Measurements from ENCODE around the gene IQCM. TPM values are rescaled to one million over a fixed set of nuclear protein-coding genes. Genes with fewer than 3 reads are reported as not detected.

IQCM gene
- not detected for total RNA-seq

GRCh38 chr4:149815743-149816142, at the start of gene IQCM:
Gene IQCM (minus strand): TSS chr4:149815843. CDS start chr4:149742691, 73,152 bp downstream.
- no peak within 1 kb of the TSS for H3K4me3 Mint-ChIP-seq
- DNase-seq: no peak
- no peaks in the 10 kb centered on the region for H3K27me3 Mint-ChIP-seq (ENCODE audit: low read depth)
- peaks cover 0 to 3% of the 10 kb centered on the region in 2 donors for H3K9me3 Mint-ChIP-seq
- no peak for ATAC-seq (replicated peaks in 1 of 2)
- H3K36me3 Mint-ChIP-seq (ENCODE audit: insufficient read depth in 2 of 2): no peaks in the 10 kb centered on the region
- no peaks in the 10 kb centered on the region for H3K4me1 Mint-ChIP-seq (ENCODE audit: low read depth)
- no peak within 1 kb of the TSS for H3K27ac Mint-ChIP-seq

- Mint-ChIP-seq H3K4me1 (ENCODE audit: low read depth) (no peaks in the 10 kb centered on the region), H3K27me3 (ENCODE audit: low read depth) (no peaks in the 10 kb centered on the region), H3K27ac (no peak overlapping the region), H3K36me3 (ENCODE audit: insufficient read depth in 2 of 2) (no peaks in the 10 kb centered on the region), H3K4me3 (no peak overlapping the region), H3K9me3 (peaks cover 0 to 2% of the 10 kb centered on the region in 2 donors)
- no peak for ATAC-seq (replicated peaks in 1 of 2)
- DNase-seq: no peak
Measured at GRCh38 chr4:149857446-149857845, 41.8 kb upstream of the IQCM start.

- Mint-ChIP-seq H3K27me3 (ENCODE audit: low read depth) (no peaks in the 10 kb centered on the region), H3K4me3 (no peak overlapping the region), H3K36me3 (ENCODE audit: insufficient read depth in 2 of 2) (no peaks in the 10 kb centered on the region), H3K27ac (no peak overlapping the region), H3K4me1 (ENCODE audit: low read depth) (no peaks in the 10 kb centered on the region), H3K9me3 (peaks cover 0 to 4% of the 10 kb centered on the region in 2 donors)
- no peak for ATAC-seq (replicated peaks in 1 of 2)
- no peak for DNase-seq
Measured at GRCh38 chr4:149845743-149846142, 30.1 kb upstream of the IQCM start.

GRCh38 chr4:149841686-149842085, 26.0 kb upstream of the IQCM start:
- no peak overlapping the region for H3K4me3 Mint-ChIP-seq
- H3K9me3 Mint-ChIP-seq: peaks cover 0 to 2% of the 10 kb centered on the region in 2 donors
- ATAC-seq (replicated peaks in 1 of 2) (no peak), DNase-seq (no peak)
- no peaks in the 10 kb centered on the region for H3K4me1 Mint-ChIP-seq (ENCODE audit: low read depth)
- no peak overlapping the region for H3K27ac Mint-ChIP-seq
- no peaks in the 10 kb centered on the region for H3K27me3 Mint-ChIP-seq (ENCODE audit: low read depth)
- no peaks in the 10 kb centered on the region for H3K36me3 Mint-ChIP-seq (ENCODE audit: insufficient read depth in 2 of 2)

GRCh38 chr4:149838036-149838435, 22.4 kb upstream of the IQCM start:
- Mint-ChIP-seq H3K4me3 (no peak overlapping the region), H3K27me3 (ENCODE audit: low read depth) (no peaks in the 10 kb centered on the region), H3K9me3 (peaks cover 0 to 4% of the 10 kb centered on the region in 2 donors), H3K4me1 (ENCODE audit: low read depth) (no peaks in the 10 kb centered on the region), H3K27ac (no peak overlapping the region), H3K36me3 (ENCODE audit: insufficient read depth in 2 of 2) (no peaks in the 10 kb centered on the region)
- DNase-seq (no peak), ATAC-seq (replicated peaks in 1 of 2) (no peak)

- no peaks in the 10 kb centered on the region for H3K36me3 Mint-ChIP-seq (ENCODE audit: insufficient read depth in 2 of 2)
- no peaks in the 10 kb centered on the region for H3K4me1 Mint-ChIP-seq (ENCODE audit: low read depth)
- no peaks in the 10 kb centered on the region for H3K27me3 Mint-ChIP-seq (ENCODE audit: low read depth)
- H3K9me3 Mint-ChIP-seq: peaks cover 0 to 2% of the 10 kb centered on the region in 2 donors
- no peak overlapping the region for H3K4me3 Mint-ChIP-seq
- no peak for DNase-seq
- ATAC-seq (replicated peaks in 1 of 2): no peak
- H3K27ac Mint-ChIP-seq: no peak overlapping the region
Measured at GRCh38 chr4:149836546-149836945, 20.9 kb upstream of the IQCM start.

GRCh38 chr4:149835280-149835679, 19.6 kb upstream of the IQCM start:
- H3K9me3 Mint-ChIP-seq: peaks cover 0 to 2% of the 10 kb centered on the region in 2 donors
- DNase-seq (no peak), ATAC-seq (replicated peaks in 1 of 2) (no peak)
- no peak overlapping the region for H3K4me3 Mint-ChIP-seq
- H3K27me3 Mint-ChIP-seq (ENCODE audit: low read depth): no peaks in the 10 kb centered on the region
- no peaks in the 10 kb centered on the region for H3K4me1 Mint-ChIP-seq (ENCODE audit: low read depth)
- no peak overlapping the region for H3K27ac Mint-ChIP-seq
- H3K36me3 Mint-ChIP-seq (ENCODE audit: insufficient read depth in 2 of 2): no peaks in the 10 kb centered on the region

- Mint-ChIP-seq H3K9me3 (peaks cover 0 to 2% of the 10 kb centered on the region in 2 donors), H3K36me3 (ENCODE audit: insufficient read depth in 2 of 2) (no peaks in the 10 kb centered on the region), H3K27ac (no peak overlapping the region), H3K4me1 (ENCODE audit: low read depth) (no peaks in the 10 kb centered on the region), H3K27me3 (ENCODE audit: low read depth) (no peaks in the 10 kb centered on the region), H3K4me3 (no peak overlapping the region)
- no peak for DNase-seq
- no peak for ATAC-seq (replicated peaks in 1 of 2)
Measured at GRCh38 chr4:149831656-149832208, 16.1 kb upstream of the IQCM start.

- Mint-ChIP-seq H3K4me3 (no peak overlapping the region), H3K9me3 (peaks cover 0 to 2% of the 10 kb centered on the region in 2 donors), H3K27ac (no peak overlapping the region), H3K4me1 (ENCODE audit: low read depth) (no peaks in the 10 kb centered on the region), H3K27me3 (ENCODE audit: low read depth) (no peaks in the 10 kb centered on the region), H3K36me3 (ENCODE audit: insufficient read depth in 2 of 2) (no peaks in the 10 kb centered on the region)
- DNase-seq (no peak), ATAC-seq (replicated peaks in 1 of 2) (no peak)
Measured at GRCh38 chr4:149830823-149831222, 15.2 kb upstream of the IQCM start.

GRCh38 chr4:149825336-149825735, 9.7 kb upstream of the IQCM start:
- Mint-ChIP-seq H3K9me3 (no peaks in the 10 kb centered on the region), H3K27ac (no peak overlapping the region)
- ATAC-seq (replicated peaks in 1 of 2): no peak

GRCh38 chr4:149823769-149824221, 8.2 kb upstream of the IQCM start:
- DNase-seq (no peak), ATAC-seq (replicated peaks in 1 of 2) (no peak)
- Mint-ChIP-seq H3K27ac (no peak overlapping the region), H3K9me3 (no peaks in the 10 kb centered on the region), H3K36me3 (ENCODE audit: insufficient read depth in 2 of 2) (no peaks in the 10 kb centered on the region), H3K4me3 (no peak overlapping the region), H3K27me3 (ENCODE audit: low read depth) (no peaks in the 10 kb centered on the region), H3K4me1 (ENCODE audit: low read depth) (no peaks in the 10 kb centered on the region)

More at GRCh38 chr4:149825336-149825735, 9.7 kb upstream of the IQCM start:
- no peaks in the 10 kb centered on the region for H3K4me1 Mint-ChIP-seq (ENCODE audit: low read depth)
- no peak for DNase-seq
- no peak overlapping the region for H3K4me3 Mint-ChIP-seq
- no peaks in the 10 kb centered on the region for H3K27me3 Mint-ChIP-seq (ENCODE audit: low read depth)
- no peaks in the 10 kb centered on the region for H3K36me3 Mint-ChIP-seq (ENCODE audit: insufficient read depth in 2 of 2)

- H3K4me1 Mint-ChIP-seq (ENCODE audit: low read depth): no peaks in the 10 kb centered on the region
- H3K4me3 Mint-ChIP-seq: no peak overlapping the region
- peaks cover 1 to 2% of the 10 kb centered on the region in 2 donors for H3K9me3 Mint-ChIP-seq
- ATAC-seq (replicated peaks in 1 of 2): no peak
- H3K27me3 Mint-ChIP-seq (ENCODE audit: low read depth): no peaks in the 10 kb centered on the region
- no peaks in the 10 kb centered on the region for H3K36me3 Mint-ChIP-seq (ENCODE audit: insufficient read depth in 2 of 2)
- no peak for DNase-seq
- no peak overlapping the region for H3K27ac Mint-ChIP-seq
Measured at GRCh38 chr4:149801416-149801815, 14.2 kb downstream of the IQCM start.

- ATAC-seq (replicated peaks in 1 of 2) (no peak), DNase-seq (no peak)
- Mint-ChIP-seq H3K36me3 (ENCODE audit: insufficient read depth in 2 of 2) (no peaks in the 10 kb centered on the region), H3K27me3 (ENCODE audit: low read depth) (no peaks in the 10 kb centered on the region), H3K4me1 (ENCODE audit: low read depth) (no peaks in the 10 kb centered on the region), H3K9me3 (peaks cover 1 to 2% of the 10 kb centered on the region in 2 donors), H3K27ac (no peak overlapping the region), H3K4me3 (no peak overlapping the region)
Measured at GRCh38 chr4:149799546-149799945, 16.1 kb downstream of the IQCM start.

- Mint-ChIP-seq H3K36me3 (ENCODE audit: insufficient read depth in 2 of 2) (no peaks in the 10 kb centered on the region), H3K27me3 (ENCODE audit: low read depth) (no peaks in the 10 kb centered on the region), H3K9me3 (peaks cover 0 to 1% of the 10 kb centered on the region in 2 donors), H3K4me3 (no peak overlapping the region), H3K4me1 (ENCODE audit: low read depth) (no peaks in the 10 kb centered on the region), H3K27ac (no peak overlapping the region)
- no peak for ATAC-seq (replicated peaks in 1 of 2)
- DNase-seq: no peak
Measured at GRCh38 chr4:149796381-149796780, 19.3 kb downstream of the IQCM start.
